LoVo (cell line): ENCODE measurements around the gene ATG101.
"Not testable (repeated sequence)": the region's sequence is repeated elsewhere in the genome, so short reads cannot be mapped to it uniquely, and the experiment has no call there.

Experiments
- DNase-seq: peaks from one replicate; pipeline ENCODE4 v3.0.0-alpha.2; 2016; ENCODE audit warnings: low spot score

Gene ATG101

DNA sequence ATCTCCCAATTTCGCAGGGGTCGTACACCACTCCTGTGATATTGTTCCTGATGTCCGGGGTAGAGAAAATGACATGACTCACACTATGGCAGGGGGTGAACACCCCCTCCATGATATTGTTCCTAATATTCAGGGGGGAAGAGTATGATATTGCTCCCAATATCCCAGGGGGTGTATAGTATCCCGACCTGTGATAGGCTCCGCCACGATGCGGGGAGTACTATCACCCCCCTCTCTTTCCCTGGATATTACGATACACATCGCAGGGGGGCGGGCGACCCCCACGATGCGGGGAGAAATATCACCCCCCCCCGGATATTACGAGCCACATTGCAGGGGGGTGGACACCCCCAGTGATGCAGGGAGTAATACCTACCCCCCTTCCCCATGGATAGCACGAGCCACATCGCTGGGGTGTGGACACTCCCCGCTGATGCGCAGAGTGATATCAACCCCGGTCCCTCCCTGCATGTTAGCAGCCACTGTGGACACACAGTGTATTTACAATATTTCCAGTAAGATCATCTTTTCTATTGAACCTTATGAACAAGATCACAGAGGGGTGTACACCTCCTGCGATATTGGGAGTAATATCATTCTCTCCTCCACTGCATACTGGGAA, 27.4 kb downstream of the ATG101 start:
- DNase-seq: no peak

DNA sequence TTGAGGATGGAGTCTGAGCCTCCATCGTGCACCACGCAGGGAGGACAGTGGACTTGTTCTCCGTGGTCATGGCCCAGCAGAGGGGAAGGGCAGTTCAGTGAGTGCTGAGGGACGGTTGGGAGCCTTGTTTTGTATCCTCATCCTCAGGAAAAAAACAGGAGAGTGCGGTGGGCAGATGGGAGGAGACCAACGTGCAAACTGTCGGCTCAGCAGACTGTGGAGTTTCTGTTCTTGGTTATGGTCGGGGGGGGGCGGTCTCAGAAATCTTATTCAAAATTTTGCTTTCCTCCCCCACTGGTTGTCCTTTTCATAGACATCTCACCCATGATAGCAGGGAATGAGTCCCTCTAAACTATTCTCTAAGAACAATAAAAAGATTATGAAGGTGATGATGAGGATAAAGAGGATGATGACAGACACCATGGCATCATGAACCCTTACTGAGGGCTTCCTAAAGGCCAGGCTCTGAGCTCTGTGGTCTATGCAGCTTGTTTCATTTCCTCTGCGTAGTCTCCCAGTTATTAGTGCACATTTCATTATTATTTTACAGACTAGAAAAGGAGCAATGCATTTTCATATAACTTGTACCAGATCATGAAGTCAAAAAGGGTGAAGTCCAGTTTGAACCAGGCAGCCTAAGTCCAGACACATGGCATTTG, 34.8 kb downstream of the ATG101 start:
- DNase-seq: not testable (repeated sequence)

DNA sequence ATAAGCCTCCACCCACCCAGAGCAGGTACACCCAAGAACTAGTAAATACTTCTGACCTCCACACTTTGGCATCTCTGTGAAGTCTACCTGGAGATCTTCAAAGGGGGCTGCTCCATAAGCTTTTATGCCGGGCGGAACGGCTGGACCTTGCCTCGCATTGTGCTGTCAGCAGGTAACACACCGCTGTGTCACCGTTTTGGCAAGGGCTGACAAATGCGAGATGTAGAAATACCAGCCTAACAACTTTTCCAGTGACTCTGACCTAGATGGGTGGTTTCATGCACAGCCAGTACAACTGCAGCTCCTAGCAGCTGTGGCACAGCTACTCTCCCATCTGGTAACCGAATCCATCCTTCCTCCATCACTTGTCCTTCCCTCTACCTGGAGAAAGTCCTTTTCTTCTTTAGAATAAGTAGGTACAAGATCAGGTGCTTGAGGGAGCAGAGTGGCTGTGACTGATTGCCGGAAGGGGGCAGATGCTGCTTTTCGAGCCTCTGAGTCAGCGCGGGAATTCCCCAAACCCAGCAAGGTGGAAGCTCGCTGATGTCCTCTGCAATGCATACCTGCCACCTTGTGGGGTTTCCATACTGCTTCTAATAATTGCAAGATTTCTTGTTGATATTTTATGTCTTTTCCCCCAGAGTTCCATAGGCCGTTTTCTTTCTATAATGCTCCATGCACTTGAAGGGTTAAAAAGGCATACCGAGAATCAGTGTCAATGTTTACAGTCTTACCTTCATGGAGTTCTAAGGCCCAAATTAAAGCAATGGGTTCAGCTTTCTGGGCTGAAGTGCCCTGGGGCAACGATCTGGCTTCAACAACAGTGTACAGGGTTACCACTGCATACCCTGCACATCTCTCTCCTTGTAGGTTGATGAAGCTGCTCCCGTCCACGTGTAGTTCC, 46.7 kb downstream of the ATG101 start:
- DNase-seq: peak; percentile 73

DNA sequence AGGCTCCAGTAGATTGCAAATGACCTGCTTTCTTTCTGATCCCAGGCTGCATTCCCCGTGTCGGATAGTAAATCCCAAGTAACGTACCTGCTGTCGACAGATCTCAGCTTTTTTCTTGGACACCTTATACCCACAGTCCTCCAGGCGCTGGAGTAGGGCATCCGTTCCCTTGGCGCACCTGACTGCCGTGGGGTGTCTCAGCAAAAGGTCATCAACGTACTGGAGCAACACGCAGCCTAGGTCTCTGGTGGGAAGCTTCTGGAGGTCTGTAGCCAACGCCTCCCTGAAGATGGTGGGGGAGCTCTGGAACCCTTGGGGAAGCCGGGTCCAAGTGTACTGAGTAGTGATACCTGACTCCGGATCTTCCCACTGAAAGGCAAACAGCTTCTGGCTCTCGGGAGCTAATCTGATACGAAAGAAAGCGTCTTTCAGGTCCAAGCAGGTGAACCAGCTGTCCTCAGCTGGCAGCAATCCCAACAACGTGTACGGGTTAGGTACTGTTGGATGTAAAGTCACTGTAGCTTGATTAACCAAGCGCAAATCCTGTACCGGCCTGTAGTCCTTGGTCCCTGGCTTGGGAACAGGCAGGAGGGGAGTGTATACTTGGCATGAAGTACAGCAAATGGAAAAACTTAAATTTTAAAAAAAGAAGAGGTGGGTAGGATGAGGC, 48.2 kb downstream of the ATG101 start:
- DNase-seq: not testable (repeated sequence)

GRCh38 chr12:52119398-52120254, 49.8 kb downstream of the ATG101 start:
- peak; percentile 52 for DNase-seq

DNA sequence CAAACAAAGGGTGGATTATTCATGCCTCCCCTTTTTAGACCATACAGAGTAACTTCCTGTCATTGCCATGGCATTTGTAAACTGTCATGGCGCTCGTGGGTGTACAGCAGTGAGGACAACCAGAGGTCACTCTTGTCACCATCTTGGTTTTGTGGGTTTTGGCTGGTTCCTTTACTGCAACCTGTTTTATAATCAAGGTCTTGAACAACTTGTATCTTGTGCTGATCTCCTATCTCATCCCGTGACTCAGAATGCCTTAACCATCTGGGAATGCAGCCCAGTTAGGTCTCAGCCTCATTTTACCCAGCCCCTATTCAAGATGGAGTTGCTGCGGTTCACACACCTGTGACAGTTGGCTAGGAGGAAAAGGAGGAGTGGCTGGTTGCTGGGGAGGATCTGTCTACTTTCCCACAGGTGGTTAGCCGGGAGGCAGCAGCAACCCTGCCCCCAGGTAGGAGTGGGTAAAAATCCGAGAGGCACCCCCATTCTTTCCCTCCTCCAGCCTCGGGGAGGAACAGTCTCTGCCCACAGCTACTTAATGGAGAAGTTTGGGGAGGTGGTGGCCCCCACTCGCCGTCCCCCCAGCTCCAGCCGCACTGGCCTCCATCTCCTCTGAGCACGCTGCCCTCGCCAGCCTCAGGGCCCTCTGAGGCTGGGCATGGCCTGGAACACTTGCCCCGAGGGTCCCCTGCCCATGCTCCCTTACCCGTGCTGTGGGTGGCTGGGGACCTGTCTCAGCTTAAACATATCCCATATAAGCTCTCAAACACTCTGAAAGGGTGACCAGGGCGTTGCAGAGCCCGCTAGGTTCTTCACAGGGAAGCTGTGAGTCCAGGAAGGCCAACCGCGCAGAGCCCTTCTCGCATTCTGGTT, 51.4 kb downstream of the ATG101 start:
- DNase-seq: no peak

DNA sequence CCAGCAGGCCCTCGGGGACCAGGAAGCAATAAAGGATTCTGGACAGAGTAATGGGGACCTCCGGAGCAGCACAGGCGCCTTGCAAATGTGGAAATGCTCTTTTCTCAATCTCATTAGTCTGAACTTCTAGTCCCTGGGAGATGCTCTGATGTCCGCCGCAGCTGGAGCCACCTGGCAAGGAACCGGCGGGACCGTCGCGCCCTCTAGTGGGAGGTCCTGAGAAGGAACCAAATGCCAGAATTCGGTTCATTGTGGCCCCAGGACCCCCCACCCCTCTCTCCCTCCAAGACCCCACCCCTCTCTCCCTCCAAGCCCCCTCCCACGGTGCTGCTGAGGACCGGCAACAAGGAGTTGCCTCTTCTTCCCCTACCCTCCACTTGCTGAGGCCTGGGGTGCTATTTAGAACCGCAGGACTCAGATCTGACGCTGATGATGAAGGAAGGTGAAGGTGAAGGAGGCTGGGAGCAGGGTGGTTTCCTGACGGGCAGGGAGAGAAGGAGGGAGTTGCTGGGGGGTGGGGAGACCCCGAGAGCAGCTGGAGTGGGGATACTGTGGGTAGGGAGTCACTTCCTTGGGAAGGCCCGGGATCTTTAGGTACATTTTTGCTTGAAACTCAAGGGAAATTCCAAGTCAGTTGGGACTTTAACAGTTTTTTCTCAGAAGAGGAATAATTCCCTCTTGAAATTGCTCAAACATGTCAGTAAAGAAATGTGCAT, 52.2 kb downstream of the ATG101 start:
- peak; percentile 64 for DNase-seq

DNA sequence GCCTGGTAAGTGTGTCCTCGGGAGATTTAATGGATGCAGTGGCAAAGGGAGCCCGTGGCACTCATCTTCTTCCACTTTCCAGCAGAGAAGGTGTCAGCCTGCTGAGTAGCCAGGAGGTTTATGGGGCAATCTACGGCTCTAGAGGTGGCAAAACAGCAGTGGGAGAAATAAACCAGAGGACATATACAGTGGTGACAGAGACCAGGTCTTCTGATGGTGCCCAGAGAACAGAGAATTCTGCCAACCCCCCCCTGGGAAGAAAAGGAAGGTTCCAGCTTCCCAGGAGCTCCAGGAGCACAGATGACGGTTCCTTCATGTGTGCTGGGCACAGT, 52.7 kb downstream of the ATG101 start:
- DNase-seq: no peak

DNA sequence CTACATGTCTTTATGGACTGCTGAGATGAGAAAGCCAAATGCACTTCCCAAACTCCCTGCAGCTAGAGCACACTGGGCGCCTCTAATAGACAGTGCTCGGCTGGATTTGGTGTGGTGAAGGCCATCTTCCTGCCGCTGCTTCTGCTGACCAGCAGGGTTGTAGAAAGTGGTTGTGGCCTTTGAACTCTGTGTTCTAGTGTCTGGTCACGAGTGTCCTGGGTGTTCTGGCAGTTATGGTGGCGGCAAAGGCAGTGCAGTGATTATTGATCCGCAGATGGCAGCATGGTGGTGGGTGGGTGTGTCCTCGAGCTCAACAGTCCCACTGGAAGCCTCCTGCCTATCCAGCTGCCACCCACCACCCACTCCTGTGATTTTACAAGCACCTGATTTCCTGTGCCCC, 53.1 kb downstream of the ATG101 start:
- DNase-seq: no peak

- no peak for DNase-seq
These were observed 53.9 kb downstream of the ATG101 start for GRCh38 chr12:52123487-52124186.

DNA sequence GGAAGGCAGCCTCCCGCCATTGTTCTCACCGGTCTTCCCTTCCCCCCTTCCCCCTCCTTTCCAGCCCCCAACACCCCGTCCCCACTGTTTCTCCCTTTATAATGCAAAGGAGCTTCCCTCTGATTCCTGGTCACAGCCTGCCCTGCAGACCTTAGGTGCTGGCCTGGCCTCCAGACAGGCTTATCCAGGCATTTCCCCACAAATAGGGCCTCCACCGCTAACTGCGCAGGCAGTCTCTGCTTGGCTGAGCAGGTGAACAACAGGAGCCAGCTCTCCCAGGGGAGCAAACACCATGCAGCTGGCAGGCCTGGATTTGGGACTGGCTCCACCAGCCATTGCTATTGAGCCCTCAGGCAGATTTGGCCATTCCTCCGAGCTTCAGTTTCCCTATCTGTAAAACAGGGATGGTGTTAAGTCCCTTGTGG, 55.7 kb downstream of the ATG101 start:
- no peak for DNase-seq

DNA sequence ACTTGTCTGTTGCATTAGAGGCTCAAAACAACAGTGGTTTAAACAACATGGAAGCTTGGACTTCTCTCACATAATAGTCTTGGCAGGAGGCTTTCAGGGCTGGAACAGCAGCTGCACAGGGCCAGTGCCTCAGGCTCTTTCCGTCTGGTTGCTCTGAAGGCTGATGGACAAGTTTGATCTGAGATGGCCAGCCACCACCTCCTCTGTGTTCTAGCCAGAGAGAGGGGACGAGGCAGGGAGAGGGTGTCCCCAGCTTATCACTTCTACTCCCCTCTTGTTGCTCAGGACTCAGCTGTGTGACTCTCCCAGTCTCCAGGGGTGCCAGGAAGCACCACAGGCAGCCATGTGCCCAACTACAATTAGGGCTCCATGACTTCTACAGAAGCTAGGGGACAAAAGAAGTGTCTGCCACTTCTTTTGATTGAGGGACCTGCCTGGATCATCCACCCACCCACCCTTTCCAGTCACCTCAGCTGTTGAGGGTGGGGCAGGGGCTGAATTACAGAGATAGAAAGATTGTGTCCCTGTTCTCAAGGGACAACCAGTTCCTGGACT, 56.3 kb downstream of the ATG101 start:
- no peak for DNase-seq
